H1 (cell line): ENCODE measurements around the gene LRRC26.

Experiments used
- CBX5 ChIP-seq: fragments of 300-800, 300-1000 bp; sonication (generic); IDR thresholded peaks from 2 replicates; pipeline ENCODE4 v1.7.1; 2016; ENCODE audit warnings: antibody characterized with exemption, low read length, low read depth
- CTCF ChIP-seq, 3 experiments: IDR thresholded peaks; 1 replicate in 2 of 3; 2 replicates in 1 of 3; pipeline versions ENCODE4 v1.5.1 to v1.6.1; 2011; ENCODE audit warnings: low read length in 3 of 3, mild to moderate bottlenecking in 3 of 3, inconsistent platforms in 2 of 3, low read depth in 1 of 3, moderate library complexity in 1 of 3; ENCODE audit not compliant: insufficient read depth in 1 of 3; ENCODE audit errors: control extremely low read depth in 1 of 3
- E2F6 ChIP-seq: IDR thresholded peaks from 2 replicates; pipeline ENCODE4 v1.6.1; 2012; ENCODE audit warnings: inconsistent platforms
- EP300 ChIP-seq, 2 experiments: IDR thresholded peaks; 1 replicate in 1 of 2; 2 replicates in 1 of 2; pipeline ENCODE4 v1.6.1; 2011 to 2012; ENCODE audit warnings: low read depth in 2 of 2, low read length in 2 of 2, mild to moderate bottlenecking in 2 of 2, borderline replicate concordance in 1 of 2, inconsistent platforms in 1 of 2, moderate library complexity in 1 of 2
- EZH2 ChIP-seq: fragments of 200-600 bp; sonication (generic); IDR thresholded peaks from 2 replicates; pipeline ENCODE4 v1.7.1; 2012; ENCODE audit warnings: low read depth, mild to moderate bottlenecking, moderate library complexity, low read length, inconsistent platforms; ENCODE audit not compliant: severe bottlenecking
- RFX5 ChIP-seq: IDR thresholded peaks from 2 replicates; pipeline ENCODE4 v1.6.1; 2011; ENCODE audit warnings: low read depth, low read length, improper control_type of control experiment, borderline replicate concordance
- SIN3A ChIP-seq, 2 experiments: IDR thresholded peaks in 1 of 2; conservative IDR thresholded peaks in 1 of 2; 2 replicates each; pipeline ENCODE4 v1.6.1; 2011 to 2012; ENCODE audit warnings: low read length in 2 of 2, improper control_type of control experiment in 1 of 2, low read depth in 1 of 2, mild to moderate bottlenecking in 1 of 2
- TAF1 ChIP-seq: IDR thresholded peaks from 2 replicates; pipeline ENCODE4 v1.6.1; 2011; ENCODE audit warnings: mild to moderate bottlenecking, low read depth, low read length
- TBP ChIP-seq: IDR thresholded peaks from 2 replicates; pipeline ENCODE4 v1.6.1; 2011; ENCODE audit warnings: low read depth, low read length, improper control_type of control experiment

- TF ChIP-seq CBX5 (no peak), TBP (no peak), CTCF (IDR thresholded peaks at IDR 0.05; ENCODE audit: control extremely low read depth in 1 of 3, insufficient read depth in 1 of 3, low read depth in 1 of 3, low read length in 3 of 3) (no peak), RFX5 (no peak), EZH2 (no peak), EP300 (IDR thresholded peaks at IDR 0.05; ENCODE audit: borderline replicate concordance in 1 of 2, low read depth in 2 of 2, low read length in 2 of 2) (no peak), SIN3A (conservative IDR thresholded peaks at IDR 0.05 in 1 of 2, IDR thresholded peaks at IDR 0.05 in 1 of 2; ENCODE audit: low read depth in 1 of 2, low read length in 2 of 2) (no peak), TAF1 (no peak), E2F6 (no peak)
Measured at GRCh38 chr9:137147091-137147792, 22.6 kb downstream of the LRRC26 start.
